Heart right ventricle (tissue), 16 donors: Measurements from ENCODE around the gene PSMD11. TPM values are rescaled to one million over a fixed set of nuclear protein-coding genes. Genes with fewer than 3 reads are reported as not detected.
A peak's percentile ranks its signal among the peaks of the same experiment; 100 is the strongest.

Experiments
- ATAC-seq, 8 donors: fragments of 200-7000 bp; cut with Tn5 transposase; one replicate each; pipeline ENCODE4 v1.9.1; 2020; ENCODE audit warnings: mild to moderate bottlenecking in 8 of 8, moderate library complexity in 8 of 8, moderate number of reproducible peaks in 1 of 8
- DNase-seq, 2 donors: peaks; one replicate each; pipeline ENCODE4 v3.0.0-alpha.2; 2020
- H3K27ac ChIP-seq, 10 donors: fragments of 200-600 bp; sonication (generic) in 2 of 10; one replicate each; pipeline versions ENCODE4 v1.5.0 to v1.8.0; 2020 to 2022; ENCODE audit warnings: mild to moderate bottlenecking in 3 of 10
- H3K27me3 ChIP-seq, 7 donors: fragments of 200-600 bp; one replicate each; pipeline ENCODE4 v1.8.0; 2021 to 2022; ENCODE audit warnings: mild to moderate bottlenecking in 2 of 7
- H3K36me3 ChIP-seq, 9 donors: fragments of 200-600 bp; sonication (generic) in 1 of 9; one replicate each; pipeline versions ENCODE4 v1.5.0 to v1.8.0; 2020 to 2022; ENCODE audit warnings: mild to moderate bottlenecking in 2 of 9
- H3K4me1 ChIP-seq, 9 donors: fragments of 200-600 bp; sonication (generic) in 1 of 9; one replicate each; pipeline versions ENCODE4 v1.5.0 to v1.8.0; 2020 to 2022; ENCODE audit warnings: mild to moderate bottlenecking in 4 of 9
- H3K4me3 ChIP-seq, 10 donors: fragments of 200-600 bp; sonication (generic) in 2 of 10; one replicate each; pipeline versions ENCODE4 v1.5.0 to v1.8.0; 2020 to 2022; ENCODE audit warnings: mild to moderate bottlenecking in 7 of 10, moderate library complexity in 2 of 10
- H3K9me3 ChIP-seq, 11 donors: fragments of 200-600 bp in 10 of 11; sonication (generic) in 2 of 11; one replicate each; pipeline versions ENCODE4 v1.5.0 to v1.8.0; 2013 to 2022; ENCODE audit warnings: mild to moderate bottlenecking in 2 of 11, control low read depth in 1 of 11, moderate library complexity in 1 of 11
- CTCF ChIP-seq, 9 donors: fragments of 200-600 bp; sonication (generic) in 2 of 9; IDR thresholded peaks; one replicate each; pipeline versions ENCODE4 v1.5.0 to v1.8.0; 2021 to 2022; ENCODE audit warnings: antibody characterized with exemption in 9 of 9, mild to moderate bottlenecking in 5 of 9, moderate library complexity in 1 of 9
- WGBS, 2 donors: extraction: QIAGEN DNeasy Blood & Tissue Kit; methylation state at CpG; one replicate each; pipeline ENCODE4 v1.1.7; 2013; ENCODE audit warnings: inconsistent platforms in 1 of 2; 5-methylcytosine and 5-hydroxymethylcytosine counted together
- intact Hi-C, 10 donors: fragments of 100-400 bp; cut with DNase I; formaldehyde crosslinking; loops; one replicate each; pipeline versions ENCODE4 v1.11.1 to v1.14.2; 2022
- polyA plus RNA-seq, 2 donors: library from polyadenylated mRNA; stranded (reverse); fragments of 200-250 nt; gene quantifications; one replicate each; pipeline ENCODE4 v1.2.3, GENCODE V29; 2013
- total RNA-seq, 10 donors: library from RNA; stranded (reverse); fragmentation: NEBNext Ultra II Directional in 3 of 10; extraction: Animal tissue kit (Norgen Biotek cat#: 25700) in 3 of 10; gene quantifications; one replicate each; pipeline versions ENCODE4 v1.2.1 to v1.2.4, GENCODE V29; 2021 to 2023
- donor health status: Arrhythmogenic right ventricular cardiomyopathy.
- donor health status: ischemic (EF 13 %, LVEDD 7.1; RV severe dilation, severe dysfunction).
- donor health status: healthy with polysubstance abuse.
- donor health status: DM: no; HTN: yes; CAD: no.
- donor health status: DM: no; HTN: no; CAD: no.
- donor health status: ischemic (EF 25% LVEDD 6.9; RV normal size, moderate dysfunction).
- donor health status: ischemic (EF 25% LVEDD 5.7; RV mildly dilated, moderate dysfunction).
- donor health status: healthy.
- donor health status: DM: yes; HTN: yes; CAD: no.
- donor health status: Ischemic cardiomyopathy.
- donor health status: ischemic (EF 35%, LVEDD 5.7; RV mildly dilated, moderate dysfunction).
- donor health status: nonischemic (EF 11% LVEDD 7.7; RV severe dilation, severe dysfunction).
- donor health status: DM: yes; HTN: yes; CAD: no.
- donor health status: PGD.
- donor health status: ischemic (EF 29% LVEDD 5.4; RV normal size, mild dysfunction).
- donor health status: nonischemic (EF 23%, LVEDD 6.1; RV moderate dilation, normal function).

Gene PSMD11
- total and polyA plus RNA-seq, 12 donors: 41.9 to 102 (median 83.6) TPM

- peak in 4 of 8 donors; percentile 28 to 51 (median 32) for ATAC-seq
- DNase-seq: no peak
- intact Hi-C loops: loop anchor here in 1 of 10 donors (10.0 kb wide), 1 partner anchor 100 kb away; no protein-coding TSS in a partner anchor
- peak overlapping the region in 2 of 10 donors; percentile 4 to 79 for H3K27ac ChIP-seq
- WGBS, 2 donors: 84% methylated on average over 18 of the region's 18 CpGs
- peaks cover 0 to 27% (median 0%) of the 10 kb centered on the region in 9 donors for H3K4me1 ChIP-seq
- H3K27me3 ChIP-seq: no peaks in the 10 kb centered on the region
- no peak overlapping the region for H3K4me3 ChIP-seq
- TF ChIP-seq CTCF (IDR thresholded peaks at IDR 0.05): no peak
- no peaks in the 10 kb centered on the region for H3K36me3 ChIP-seq
- no peaks in the 10 kb centered on the region for H3K9me3 ChIP-seq
Measured at GRCh38 chr17:32504166-32504990, 60.1 kb downstream of the PSMD11 start.

- H3K4me1 ChIP-seq: peaks cover 0 to 12% (median 0%) of the 10 kb centered on the region in 9 donors
- intact Hi-C loops: loop anchor here in 1 of 10 donors (10.0 kb wide), 1 partner anchor 96 kb away; no protein-coding TSS in a partner anchor
- H3K27ac ChIP-seq: no peak overlapping the region
- TF ChIP-seq CTCF (IDR thresholded peaks at IDR 0.05): no peak
- DNase-seq (no peak), ATAC-seq (no peak)
- peaks cover 0 to 5% (median 0%) of the 10 kb centered on the region in 9 donors for H3K36me3 ChIP-seq
- no peaks in the 10 kb centered on the region for H3K27me3 ChIP-seq
- H3K9me3 ChIP-seq: no peaks in the 10 kb centered on the region
- H3K4me3 ChIP-seq: no peak overlapping the region
- 88 to 98% methylated on average over 5 of the region's 5 CpGs for WGBS, 2 donors
Measured at GRCh38 chr17:32508926-32509325, 64.6 kb downstream of the PSMD11 start.

- intact Hi-C loops: no loop called here
Measured at GRCh38 chr17:32510466-32510865, 66.2 kb downstream of the PSMD11 start.

GRCh38 chr17:32512328-32512727 is 68.0 kb downstream of the PSMD11 start:
- Histone ChIP-seq H3K27me3 (no peaks in the 10 kb centered on the region), H3K36me3 (peaks cover 0 to 5% (median 0%) of the 10 kb centered on the region in 9 donors), H3K27ac (no peak overlapping the region), H3K4me3 (no peak overlapping the region), H3K9me3 (no peaks in the 10 kb centered on the region), H3K4me1 (peaks cover 0 to 25% (median 9%) of the 10 kb centered on the region in 9 donors)
- TF ChIP-seq CTCF (IDR thresholded peaks at IDR 0.05): no peak
- intact Hi-C loops: no loop called here
- DNase-seq (no peak), ATAC-seq (no peak)
- WGBS, 2 donors: 92 to 94% methylated on average over 2 of the region's 2 CpGs

More at GRCh38 chr17:32510466-32510865, 66.2 kb downstream of the PSMD11 start:
- Histone ChIP-seq H3K36me3 (peaks cover 0 to 5% (median 0%) of the 10 kb centered on the region in 9 donors), H3K9me3 (no peaks in the 10 kb centered on the region), H3K4me3 (no peak overlapping the region), H3K27ac (no peak overlapping the region), H3K4me1 (peaks cover 0 to 9% (median 0%) of the 10 kb centered on the region in 9 donors), H3K27me3 (no peaks in the 10 kb centered on the region)
- ATAC-seq (no peak), DNase-seq (no peak)
- no peak for TF ChIP-seq CTCF (IDR thresholded peaks at IDR 0.05)
- WGBS, 2 donors: 86 to 89% methylated on average over 7 of the region's 7 CpGs
